ENCODE measurements around the gene SP3. TPM values are rescaled to one million over a fixed set of nuclear protein-coding genes. Genes with fewer than 3 reads are reported as not detected.

The SP3 gene
- total RNA-seq, 4 donors from 2014 or later = 99.6 to 151 (median 113) TPM

GRCh38 chr2:174001107-174001506 is 35.9 kb upstream of the SP3 start:
- no peak for DNase-seq (ENCODE audit: low spot score in 2 of 2)
- no peaks in the 10 kb centered on the region for H3K36me3 ChIP-seq
- peaks cover 51% of the 10 kb centered on the region for H3K4me1 ChIP-seq
- no peak overlapping the region for H3K4me3 ChIP-seq
- H3K27me3 ChIP-seq = no peaks in the 10 kb centered on the region
- 18% methylated on average over 2 of the region's 2 CpGs for WGBS
- H3K27ac ChIP-seq = no peak overlapping the region
- no peak for TF ChIP-seq EP300 (IDR thresholded peaks at IDR 0.05)
- TF ChIP-seq CTCF (IDR thresholded peaks at IDR 0.05) = no peak
- TF ChIP-seq POLR2A (IDR thresholded peaks at IDR 0.05) = no peak
- TF ChIP-seq POLR2AphosphoS5 (IDR thresholded peaks at IDR 0.05) = no peak
- no peaks in the 10 kb centered on the region for H3K9me3 ChIP-seq

- no peak for DNase-seq (ENCODE audit: low spot score in 2 of 2)
- H3K27ac ChIP-seq = no peak overlapping the region
- peaks cover 44% of the 10 kb centered on the region for H3K4me1 ChIP-seq
- WGBS = 86% methylated on average over 2 of the region's 2 CpGs
- no peak for TF ChIP-seq EP300 (IDR thresholded peaks at IDR 0.05)
- TF ChIP-seq POLR2AphosphoS5 (IDR thresholded peaks at IDR 0.05) = no peak
- no peak for TF ChIP-seq POLR2A (IDR thresholded peaks at IDR 0.05)
- no peak for TF ChIP-seq CTCF (IDR thresholded peaks at IDR 0.05)
- no peaks in the 10 kb centered on the region for H3K9me3 ChIP-seq
- no peaks in the 10 kb centered on the region for H3K36me3 ChIP-seq
- H3K27me3 ChIP-seq = no peaks in the 10 kb centered on the region
- no peak overlapping the region for H3K4me3 ChIP-seq
Measured at GRCh38 chr2:173999724-174000123, 34.6 kb upstream of the SP3 start.

GRCh38 chr2:173999272-173999671 is 34.1 kb upstream of the SP3 start:
- TF ChIP-seq CTCF (IDR thresholded peaks at IDR 0.05) (no peak), EP300 (IDR thresholded peaks at IDR 0.05) (no peak), POLR2A (IDR thresholded peaks at IDR 0.05) (no peak), POLR2AphosphoS5 (IDR thresholded peaks at IDR 0.05) (no peak)
- no peak overlapping the region for H3K4me3 ChIP-seq
- peaks cover 40% of the 10 kb centered on the region for H3K4me1 ChIP-seq
- 57% methylated on average over 6 of the region's 6 CpGs for WGBS
- H3K36me3 ChIP-seq = no peaks in the 10 kb centered on the region
- H3K9me3 ChIP-seq = no peaks in the 10 kb centered on the region
- no peaks in the 10 kb centered on the region for H3K27me3 ChIP-seq
- no peak for DNase-seq (ENCODE audit: low spot score in 2 of 2)
- H3K27ac ChIP-seq = no peak overlapping the region

GRCh38 chr2:173998386-173998785 is 33.2 kb upstream of the SP3 start:
- DNase-seq (ENCODE audit: low spot score in 2 of 2) = no peak
- Histone ChIP-seq H3K4me3 (no peak overlapping the region), H3K4me1 (peaks cover 40% of the 10 kb centered on the region), H3K9me3 (no peaks in the 10 kb centered on the region), H3K27ac (peak overlapping the region; percentile 66), H3K27me3 (no peaks in the 10 kb centered on the region), H3K36me3 (no peaks in the 10 kb centered on the region)
- no peak for TF ChIP-seq CTCF (IDR thresholded peaks at IDR 0.05)
- no peak for TF ChIP-seq POLR2AphosphoS5 (IDR thresholded peaks at IDR 0.05)
- TF ChIP-seq EP300 (IDR thresholded peaks at IDR 0.05) = no peak
- no peak for TF ChIP-seq POLR2A (IDR thresholded peaks at IDR 0.05)
- 68% methylated on average over 7 of the region's 7 CpGs for WGBS

GRCh38 chr2:173997753-173998152 is 32.6 kb upstream of the SP3 start:
- peaks cover 41% of the 10 kb centered on the region for H3K4me1 ChIP-seq
- H3K9me3 ChIP-seq = no peaks in the 10 kb centered on the region
- H3K27ac ChIP-seq = peak overlapping the region; percentile 66
- H3K36me3 ChIP-seq = no peaks in the 10 kb centered on the region
- WGBS = 79% methylated on average over 2 of the region's 2 CpGs
- DNase-seq (ENCODE audit: low spot score in 2 of 2) = no peak
- no peak overlapping the region for H3K4me3 ChIP-seq
- no peak for TF ChIP-seq EP300 (IDR thresholded peaks at IDR 0.05)
- no peak for TF ChIP-seq CTCF (IDR thresholded peaks at IDR 0.05)
- no peaks in the 10 kb centered on the region for H3K27me3 ChIP-seq
